Measurements from ENCODE around the gene SLC12A7.

SLC12A7 gene

DNA sequence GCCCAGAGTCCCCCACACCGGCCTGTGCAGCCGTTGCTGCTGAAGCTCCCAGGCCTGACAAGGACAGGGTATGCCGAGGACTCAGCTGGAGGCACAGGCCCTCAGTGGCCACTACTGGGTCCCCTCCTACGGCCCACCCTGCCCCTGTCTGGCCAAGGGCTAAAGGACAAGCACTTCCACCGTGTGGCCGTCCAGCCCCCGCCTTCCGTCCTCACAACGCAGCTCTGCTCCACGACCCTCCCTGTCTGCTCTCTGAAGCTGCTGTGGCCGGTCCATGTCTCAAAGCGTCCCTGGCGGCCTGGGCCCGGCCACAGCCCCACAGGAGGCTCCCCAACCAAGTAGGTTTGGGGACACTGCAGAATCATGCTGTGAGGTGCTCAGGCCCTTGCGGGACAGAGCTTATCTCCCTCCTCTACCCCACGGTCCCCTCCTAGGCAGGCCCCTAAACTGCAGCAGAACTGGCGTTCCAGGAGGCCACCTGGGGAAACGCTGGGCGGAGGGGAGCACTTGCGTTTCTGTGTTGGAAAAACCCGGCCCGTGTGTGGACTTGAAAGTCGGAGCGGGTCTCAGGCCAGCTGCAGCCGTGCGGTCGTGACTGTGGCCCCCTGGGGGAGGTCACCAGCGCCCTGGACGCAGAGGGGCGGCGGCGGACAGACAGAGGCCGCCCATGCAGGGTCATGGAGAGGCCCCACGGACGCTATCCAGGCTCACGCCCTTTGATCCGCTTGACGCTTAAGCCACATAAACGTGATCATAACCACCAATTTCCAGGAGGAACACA is 57.7 kb downstream of the SLC12A7 start:
- TF ChIP-seq POLR2AphosphoS5 (IDR thresholded peaks at IDR 0.05; ENCODE audit: low read depth, low read length) (no peak), TAF1 (IDR thresholded peaks at IDR 0.05; ENCODE audit: borderline replicate concordance, low read depth, low read length) (no peak), POLR2A (IDR thresholded peaks at IDR 0.05; ENCODE audit: low read depth, low read length) (no peak)
- DNase-seq (ENCODE audit: insufficient read length) (no peak), FAIRE-seq (no peak)

DNA sequence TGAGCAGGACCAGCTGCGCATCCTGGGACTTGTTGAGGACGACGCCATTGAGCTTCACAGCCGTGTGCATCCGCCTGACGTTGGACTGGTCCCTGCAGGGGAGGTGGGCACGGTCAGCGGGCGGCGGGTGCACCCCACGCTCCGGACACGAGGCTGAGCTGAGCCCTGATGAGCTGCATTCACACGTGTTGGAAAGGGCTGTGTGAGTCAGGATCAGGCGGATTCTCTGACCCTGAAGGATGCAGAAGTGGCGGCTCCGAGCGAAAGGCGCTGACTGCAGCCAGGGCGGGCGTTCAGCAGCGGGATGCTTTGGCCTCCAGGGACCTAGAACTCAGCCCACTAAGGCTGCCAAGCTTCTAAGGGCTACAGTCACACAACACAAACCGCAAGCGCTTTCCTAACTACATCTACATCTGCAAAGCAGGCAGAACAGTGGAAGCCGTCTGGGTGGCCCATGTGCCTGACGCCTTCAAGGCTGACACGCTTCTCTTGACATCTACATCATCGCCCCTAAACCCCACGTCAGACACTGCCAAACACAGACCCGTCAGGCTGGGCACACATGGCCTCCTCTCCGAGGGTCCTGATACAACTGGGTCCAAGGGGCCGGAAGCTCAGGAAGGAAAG is 58.4 kb downstream of the SLC12A7 start:
- DNase-seq (ENCODE audit: insufficient read length), result no peak
- no peak for FAIRE-seq

DNA sequence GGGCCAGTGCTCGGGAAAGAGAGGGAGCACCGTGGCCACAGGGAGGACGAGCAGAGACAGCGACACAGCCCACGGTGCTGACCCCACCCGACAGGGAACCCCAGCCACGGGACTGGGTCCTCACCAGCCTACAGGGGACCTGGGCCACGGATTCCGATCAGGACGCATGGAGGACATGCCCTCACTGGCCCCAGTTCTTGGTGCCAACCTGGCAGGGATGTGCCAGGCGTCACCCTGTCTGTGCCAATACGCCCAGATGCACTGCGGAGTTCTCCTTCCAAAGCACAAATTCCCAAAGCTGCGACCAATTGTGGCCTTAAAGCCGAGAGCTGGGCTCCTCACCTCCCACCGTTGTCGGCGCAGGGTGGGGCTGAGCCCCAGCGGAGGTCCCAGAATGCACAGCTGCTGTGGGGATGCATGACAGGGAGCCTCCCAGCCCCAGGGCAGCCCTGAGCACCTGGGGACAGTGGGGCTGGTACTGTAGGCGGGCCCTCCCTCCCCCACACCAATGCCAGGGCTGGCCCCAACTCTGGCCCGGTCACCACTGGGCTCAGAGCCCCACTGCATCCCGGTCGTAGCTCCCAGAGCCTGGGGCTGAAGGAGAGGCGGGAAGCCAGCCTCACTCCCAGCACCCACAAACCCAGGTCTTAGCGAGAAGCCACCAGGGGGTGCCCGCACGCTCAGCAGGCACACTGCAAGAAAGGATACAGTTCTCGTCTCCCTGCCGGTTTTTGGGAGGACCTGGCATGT is 59.0 kb downstream of the SLC12A7 start:
- FAIRE-seq, result no peak
- TF ChIP-seq TAF1 (IDR thresholded peaks at IDR 0.05; ENCODE audit: borderline replicate concordance, low read depth, low read length), result no peak
- TF ChIP-seq POLR2AphosphoS5 (IDR thresholded peaks at IDR 0.05; ENCODE audit: low read depth, low read length), result no peak
- TF ChIP-seq POLR2A (IDR thresholded peaks at IDR 0.05; ENCODE audit: low read depth, low read length), result no peak
- no peak for DNase-seq (ENCODE audit: insufficient read length)

More for the DNA sequence above, 58.4 kb downstream of the SLC12A7 start:
- TF ChIP-seq POLR2AphosphoS5 (IDR thresholded peaks at IDR 0.05; ENCODE audit: low read depth, low read length) (no peak), TAF1 (IDR thresholded peaks at IDR 0.05; ENCODE audit: borderline replicate concordance, low read depth, low read length) (no peak), POLR2A (IDR thresholded peaks at IDR 0.05; ENCODE audit: low read depth, low read length) (no peak)

DNA sequence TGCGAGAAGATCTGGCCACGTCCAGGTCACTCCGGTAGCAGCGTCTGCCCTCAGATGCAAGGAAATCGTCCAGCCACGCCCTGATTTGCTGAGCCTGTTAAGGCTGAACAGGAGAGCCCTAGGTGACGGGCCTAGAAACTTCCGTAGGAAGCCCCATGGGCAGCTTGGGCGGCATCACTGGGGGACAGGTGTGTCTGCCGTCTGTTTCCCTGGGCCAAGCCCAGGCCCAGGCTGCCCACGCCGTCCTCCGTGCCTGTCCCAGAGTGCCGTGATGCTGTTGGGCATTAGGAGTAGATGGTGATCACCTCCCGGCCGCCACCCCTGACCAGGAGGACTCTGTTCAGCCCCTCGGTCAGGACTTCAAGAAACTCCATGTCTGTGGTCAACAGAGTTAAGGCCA is 59.8 kb downstream of the SLC12A7 start:
- TF ChIP-seq TAF1 (IDR thresholded peaks at IDR 0.05; ENCODE audit: borderline replicate concordance, low read depth, low read length), result no peak
- no peak for TF ChIP-seq POLR2AphosphoS5 (IDR thresholded peaks at IDR 0.05; ENCODE audit: low read depth, low read length)
- no peak for TF ChIP-seq POLR2A (IDR thresholded peaks at IDR 0.05; ENCODE audit: low read depth, low read length)
- no peak for FAIRE-seq
- DNase-seq (ENCODE audit: insufficient read length), result no peak

DNA sequence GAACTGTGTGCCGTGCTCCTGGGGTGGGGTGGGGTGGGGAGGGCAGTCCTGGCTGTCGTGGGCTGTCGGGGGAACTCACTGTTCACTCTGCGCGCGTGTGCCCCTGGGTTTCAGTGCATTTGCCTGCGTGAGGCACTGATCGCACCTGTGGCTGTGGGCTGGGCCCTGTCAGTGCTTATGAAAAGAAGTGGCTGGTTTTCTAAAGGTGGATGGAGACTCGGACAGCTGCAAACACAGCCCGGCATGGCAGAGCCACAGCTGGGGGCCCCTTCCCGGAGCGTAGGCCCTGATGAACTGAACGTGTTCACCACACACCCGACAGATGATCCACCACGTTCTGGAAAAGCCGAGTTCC is 60.5 kb downstream of the SLC12A7 start:
- FAIRE-seq (no peak), DNase-seq (ENCODE audit: insufficient read length) (no peak)
- TF ChIP-seq POLR2AphosphoS5 (IDR thresholded peaks at IDR 0.05; ENCODE audit: low read depth, low read length) (no peak), TAF1 (IDR thresholded peaks at IDR 0.05; ENCODE audit: borderline replicate concordance, low read depth, low read length) (no peak), POLR2A (IDR thresholded peaks at IDR 0.05; ENCODE audit: low read depth, low read length) (no peak)

DNA sequence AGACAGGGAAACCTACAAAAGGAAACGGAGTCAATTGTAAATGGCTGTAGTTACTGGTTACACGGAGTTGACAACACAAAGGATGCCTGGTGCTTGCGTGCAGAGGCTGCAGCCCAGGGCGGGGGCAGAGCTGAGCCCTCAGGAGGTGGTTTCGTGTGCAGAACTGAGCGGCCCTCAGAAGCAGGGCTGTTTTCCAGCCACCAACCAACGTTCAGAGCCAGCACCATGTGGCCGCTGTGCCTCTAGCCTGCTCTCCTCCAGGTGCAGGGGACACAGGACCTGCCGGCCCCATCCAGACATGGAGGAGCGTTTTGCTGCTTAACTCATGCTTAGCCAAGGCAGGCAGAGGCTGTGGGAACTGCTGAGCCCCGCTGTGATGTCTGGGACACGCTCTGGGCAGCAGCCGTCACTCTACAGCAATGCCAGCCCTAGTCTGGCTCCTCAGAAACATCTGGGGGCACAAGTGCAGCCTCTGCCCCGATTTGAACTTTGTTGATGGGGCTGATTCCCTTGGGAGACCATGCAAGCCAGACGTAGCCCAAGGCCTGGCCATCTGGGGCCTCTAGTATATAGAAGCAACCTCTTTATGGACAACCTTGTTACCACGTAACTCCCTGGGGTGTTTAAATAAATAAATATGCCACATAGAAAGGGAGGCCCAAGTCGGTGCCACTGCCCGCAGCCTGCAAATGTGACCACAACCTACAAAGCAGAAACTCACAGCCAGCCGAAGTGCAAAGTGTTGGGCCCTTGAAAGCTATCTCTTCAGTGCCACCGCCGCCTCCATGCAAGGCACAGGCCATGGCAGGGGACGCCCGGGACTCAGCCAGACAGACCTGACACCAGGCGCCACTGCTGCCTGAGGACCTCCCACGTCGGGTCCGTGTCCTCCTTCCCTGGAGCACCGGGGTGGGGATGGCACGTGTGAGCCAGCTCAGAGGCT is 61.2 kb downstream of the SLC12A7 start:
- DNase-seq (ENCODE audit: insufficient read length) (no peak), FAIRE-seq (no peak)
- TF ChIP-seq POLR2A (IDR thresholded peaks at IDR 0.05; ENCODE audit: low read depth, low read length) (no peak), POLR2AphosphoS5 (IDR thresholded peaks at IDR 0.05; ENCODE audit: low read depth, low read length) (no peak), TAF1 (IDR thresholded peaks at IDR 0.05; ENCODE audit: borderline replicate concordance, low read depth, low read length) (no peak)

DNA sequence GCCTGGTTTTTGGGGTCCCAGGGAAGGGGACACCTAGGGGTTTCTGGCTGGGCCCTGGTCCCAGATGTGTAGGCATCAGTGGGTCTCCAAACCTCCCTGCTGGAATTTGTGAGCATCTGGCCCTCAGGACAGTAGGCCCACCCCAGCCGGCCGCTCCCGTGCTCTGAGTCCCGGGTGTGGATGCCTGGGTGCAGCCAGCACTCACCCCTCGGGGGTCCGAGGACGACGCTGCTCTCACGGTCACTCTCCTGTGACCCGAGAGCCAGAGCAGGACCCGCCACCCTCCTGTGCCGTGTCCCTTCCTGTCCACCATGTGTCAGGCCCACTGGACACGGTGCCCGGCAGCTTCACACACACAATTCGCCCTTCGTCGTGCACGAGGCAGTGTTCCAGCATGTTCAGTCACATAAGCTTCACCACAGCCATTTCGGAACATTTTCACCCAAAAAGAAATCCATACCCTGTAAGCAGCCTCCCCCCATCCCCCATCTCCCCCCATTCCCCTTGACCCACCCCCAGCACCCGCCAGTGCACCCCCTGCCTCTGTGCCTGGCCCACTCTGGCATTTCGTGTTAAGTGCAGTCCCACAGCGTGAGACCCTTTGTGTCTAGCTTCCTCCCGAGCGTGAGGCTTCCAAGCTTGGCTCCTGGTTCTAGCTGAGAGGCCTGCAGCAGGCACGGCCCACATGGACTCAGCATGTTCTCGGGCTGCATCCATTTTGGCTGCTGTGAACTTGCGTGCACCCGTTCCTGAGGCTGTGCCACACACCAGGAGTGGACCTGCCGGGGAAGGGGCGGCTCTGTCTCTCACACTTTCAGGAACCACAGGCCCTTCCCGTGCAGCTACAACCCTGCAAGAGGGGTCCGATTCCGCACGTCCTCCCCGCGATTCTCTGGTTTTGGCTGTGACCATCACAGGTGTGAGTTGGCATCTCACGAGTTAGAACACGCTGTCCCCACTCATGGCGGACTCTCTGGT is 62.7 kb downstream of the SLC12A7 start:
- no peak for FAIRE-seq

DNA sequence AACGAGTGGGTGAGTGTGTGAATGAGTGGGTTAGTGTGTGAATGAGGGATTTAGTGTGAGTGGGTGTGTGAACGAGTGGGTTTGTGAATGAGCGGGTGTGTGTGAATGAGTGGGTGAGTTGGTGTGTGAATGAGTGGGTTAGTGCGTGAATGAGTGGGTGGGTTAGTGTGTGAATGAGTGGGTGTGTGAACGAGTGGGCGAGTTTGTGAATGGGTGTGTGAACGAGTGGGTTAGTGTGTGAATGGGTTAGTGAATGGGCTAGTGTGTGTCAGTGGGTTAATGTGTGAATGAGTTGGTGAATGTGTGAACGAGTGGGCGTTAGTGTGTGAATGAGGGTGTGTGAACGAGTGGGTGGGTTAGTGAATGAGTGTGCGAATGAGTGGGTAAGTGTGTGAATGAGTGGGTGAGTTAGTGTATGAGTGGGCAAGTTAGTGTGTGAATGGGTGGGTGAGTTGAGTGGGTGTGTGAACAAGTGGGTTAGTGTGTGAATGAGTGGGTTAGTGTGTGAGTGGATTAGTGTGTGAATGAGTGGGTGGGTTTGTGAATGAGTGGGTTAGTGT is 63.6 kb downstream of the SLC12A7 start:
- TF ChIP-seq POLR2AphosphoS5 (IDR thresholded peaks at IDR 0.05; ENCODE audit: low read depth, low read length) (no peak), TAF1 (IDR thresholded peaks at IDR 0.05; ENCODE audit: borderline replicate concordance, low read depth, low read length) (no peak), POLR2A (IDR thresholded peaks at IDR 0.05; ENCODE audit: low read depth, low read length) (no peak)
- FAIRE-seq (no peak), DNase-seq (ENCODE audit: insufficient read length) (no peak)

More for the DNA sequence above, 62.7 kb downstream of the SLC12A7 start:
- DNase-seq (ENCODE audit: insufficient read length), result no peak
- TF ChIP-seq TAF1 (IDR thresholded peaks at IDR 0.05; ENCODE audit: borderline replicate concordance, low read depth, low read length), result no peak
- no peak for TF ChIP-seq POLR2A (IDR thresholded peaks at IDR 0.05; ENCODE audit: low read depth, low read length)
- TF ChIP-seq POLR2AphosphoS5 (IDR thresholded peaks at IDR 0.05; ENCODE audit: low read depth, low read length), result no peak

DNA sequence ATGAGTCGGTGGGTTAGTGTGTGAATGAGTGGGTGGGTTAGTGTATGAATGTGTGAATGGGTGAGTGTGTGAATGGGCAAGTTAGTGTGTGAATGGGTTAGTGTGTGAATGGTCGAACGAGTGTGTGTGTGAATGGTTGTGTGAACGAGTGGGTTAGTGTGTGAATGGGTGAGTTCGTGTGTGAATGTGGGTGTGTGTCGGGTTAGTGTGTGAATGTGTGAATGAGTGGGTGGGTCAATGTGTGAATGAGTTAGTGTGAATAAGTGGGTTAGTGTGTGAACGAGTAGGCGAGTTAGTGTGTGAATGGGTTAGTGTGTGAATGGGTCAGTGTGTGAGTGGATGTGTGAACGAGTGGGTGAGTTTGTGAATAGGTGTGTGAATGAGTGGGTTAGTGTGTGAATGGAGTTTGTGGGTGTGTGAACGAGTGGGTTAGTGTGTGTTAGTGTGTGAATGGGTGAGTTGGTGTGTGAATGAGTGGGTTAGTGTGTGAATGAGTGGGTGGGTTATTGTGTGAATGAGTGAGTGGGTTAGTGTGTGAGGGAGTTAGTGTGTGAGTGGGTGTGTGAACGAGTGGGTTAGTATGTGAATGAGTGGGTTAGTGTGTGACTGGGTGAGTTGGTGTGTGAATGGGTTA is 64.4 kb downstream of the SLC12A7 start:
- no peak for DNase-seq (ENCODE audit: insufficient read length)
- no peak for FAIRE-seq
- TF ChIP-seq POLR2AphosphoS5 (IDR thresholded peaks at IDR 0.05; ENCODE audit: low read depth, low read length) (no peak), TAF1 (IDR thresholded peaks at IDR 0.05; ENCODE audit: borderline replicate concordance, low read depth, low read length) (no peak), POLR2A (IDR thresholded peaks at IDR 0.05; ENCODE audit: low read depth, low read length) (no peak)
